Keratinocyte (primary cell): ENCODE measurements around the gene KLF5.

ENCODE experiments used
- CTCF ChIP-seq, 3 experiments: IDR thresholded peaks in 1 of 3; conservative IDR thresholded peaks in 1 of 3; optimal IDR thresholded peaks in 1 of 3; 2 replicates in 2 of 3; 3 replicates in 1 of 3; pipeline versions ENCODE3 to v1.5.1; 2011; ENCODE audit warnings: low read length in 3 of 3, mild to moderate bottlenecking in 3 of 3, moderate library complexity in 2 of 3, control low read depth in 1 of 3, inconsistent platforms in 1 of 3; ENCODE audit not compliant: insufficient read depth in 2 of 3; ENCODE audit errors: extremely low read depth in 1 of 3
- EZH2 ChIP-seq: IDR thresholded peaks from one replicate; pipeline ENCODE4 v1.6.1; 2012; ENCODE audit warnings: inconsistent platforms, mild to moderate bottlenecking, low read length, moderate library complexity

DNA sequence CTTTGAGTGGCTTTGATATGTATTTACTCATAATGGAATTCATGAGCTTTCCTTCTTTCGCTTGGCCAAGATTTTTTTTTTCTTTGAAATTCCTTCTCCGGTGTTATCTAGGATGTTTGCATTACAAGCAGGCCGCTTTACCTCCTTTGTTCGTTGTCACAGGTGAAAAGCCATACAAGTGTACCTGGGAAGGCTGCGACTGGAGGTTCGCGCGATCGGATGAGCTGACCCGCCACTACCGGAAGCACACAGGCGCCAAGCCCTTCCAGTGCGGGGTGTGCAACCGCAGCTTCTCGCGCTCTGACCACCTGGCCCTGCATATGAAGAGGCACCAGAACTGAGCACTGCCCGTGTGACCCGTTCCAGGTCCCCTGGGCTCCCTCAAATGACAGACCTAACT, 16.7 kb downstream of the KLF5 start:
- TF ChIP-seq CTCF (optimal IDR thresholded peaks at IDR 0.05 in 1 of 3, IDR thresholded peaks at IDR 0.05 in 1 of 3, conservative IDR thresholded peaks at IDR 0.05 in 1 of 3; ENCODE audit: extremely low read depth in 1 of 3, insufficient read depth in 2 of 3, low read length in 3 of 3) (no peak), EZH2 (no peak)
